Activated naive CD8-positive, alpha-beta T cell treated with anti-CD3 and anti-CD28 coated beads for 36 hours (primary cell): Measurements from ENCODE around the gene GAL3ST2. TPM values are rescaled to one million over a fixed set of nuclear protein-coding genes. Genes with fewer than 3 reads are reported as not detected.
"Not testable (repeated sequence)": the region's sequence is repeated elsewhere in the genome, so short reads cannot be mapped to it uniquely, and the experiment has no call there.

ENCODE experiments used
- DNase-seq: peaks from one replicate; pipeline ENCODE4 v3.0.0; 2021
- H3K27ac Mint-ChIP-seq: one replicate; pipeline ENCODE4 v1.8.0; 2022; ENCODE audit warnings: mild to moderate bottlenecking, moderate library complexity, mixed read lengths
- H3K27me3 Mint-ChIP-seq: one replicate; pipeline ENCODE4 v1.8.0; 2022; ENCODE audit warnings: mild to moderate bottlenecking, mixed read lengths
- H3K36me3 Mint-ChIP-seq: one replicate; pipeline ENCODE4 v1.8.0; 2021; ENCODE audit warnings: mild to moderate bottlenecking, mixed read lengths
- H3K4me1 Mint-ChIP-seq: one replicate; pipeline ENCODE4 v1.8.0; 2021; ENCODE audit warnings: mixed read lengths
- H3K4me3 Mint-ChIP-seq: one replicate; pipeline ENCODE4 v1.8.0; 2022; ENCODE audit warnings: mild to moderate bottlenecking, moderate library complexity, mixed read lengths
- H3K9me3 Mint-ChIP-seq: one replicate; pipeline ENCODE4 v1.8.0; 2022; ENCODE audit warnings: mixed read lengths
- total RNA-seq, 2 experiments: library from RNA; stranded (reverse); gene quantifications; one replicate each; pipeline ENCODE4 v1.2.3, GENCODE V29; 2021

Gene GAL3ST2
- total RNA-seq, 2 experiments from 2014 or later: 0.31 TPM; not detected in 1

DNA sequence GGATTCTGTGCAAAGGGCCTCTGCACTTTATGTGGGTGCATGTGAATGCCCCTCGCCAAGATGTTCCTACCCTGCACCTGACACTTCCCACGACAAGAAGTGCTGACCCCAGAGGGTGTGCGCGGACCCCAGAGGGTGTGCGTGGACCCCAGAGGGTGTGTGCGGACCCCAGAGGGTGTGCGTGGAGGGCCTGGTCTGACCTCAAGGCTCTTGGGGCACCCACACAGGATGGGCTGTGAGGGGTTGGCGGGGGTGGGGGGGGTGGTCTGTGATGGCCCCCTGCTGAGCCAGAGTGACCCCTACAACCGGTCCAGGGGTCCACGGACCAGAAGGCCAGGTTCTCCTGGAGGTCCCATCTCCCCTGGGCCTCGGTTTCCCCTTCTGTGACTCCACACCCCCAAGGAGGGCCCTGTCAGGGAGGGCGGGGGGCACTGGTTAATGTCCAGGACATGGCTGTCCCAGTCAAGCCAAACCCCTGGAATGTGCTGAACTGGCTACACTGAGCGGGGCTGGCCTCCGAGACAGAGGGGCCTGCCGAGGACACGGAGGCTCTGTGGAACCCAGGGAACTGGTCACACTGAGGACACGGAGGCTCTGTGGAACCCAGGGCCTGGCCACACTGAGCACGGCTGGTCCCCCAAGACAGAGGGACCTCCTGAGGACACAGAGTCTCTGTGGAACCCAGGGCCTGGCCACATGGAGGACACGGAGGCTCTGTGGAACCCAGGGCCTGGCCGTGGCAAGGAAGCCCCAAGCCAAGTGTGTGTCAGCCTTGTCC is 35.5 kb downstream of the GAL3ST2 start:
- H3K4me1 Mint-ChIP-seq: peaks cover 3% of the 10 kb centered on the region
- H3K4me3 Mint-ChIP-seq: no peak overlapping the region
- DNase-seq: no peak
- H3K27me3 Mint-ChIP-seq: peaks cover 11% of the 10 kb centered on the region
- no peaks in the 10 kb centered on the region for H3K9me3 Mint-ChIP-seq
- no peaks in the 10 kb centered on the region for H3K36me3 Mint-ChIP-seq
- H3K27ac Mint-ChIP-seq: no peak overlapping the region

DNA sequence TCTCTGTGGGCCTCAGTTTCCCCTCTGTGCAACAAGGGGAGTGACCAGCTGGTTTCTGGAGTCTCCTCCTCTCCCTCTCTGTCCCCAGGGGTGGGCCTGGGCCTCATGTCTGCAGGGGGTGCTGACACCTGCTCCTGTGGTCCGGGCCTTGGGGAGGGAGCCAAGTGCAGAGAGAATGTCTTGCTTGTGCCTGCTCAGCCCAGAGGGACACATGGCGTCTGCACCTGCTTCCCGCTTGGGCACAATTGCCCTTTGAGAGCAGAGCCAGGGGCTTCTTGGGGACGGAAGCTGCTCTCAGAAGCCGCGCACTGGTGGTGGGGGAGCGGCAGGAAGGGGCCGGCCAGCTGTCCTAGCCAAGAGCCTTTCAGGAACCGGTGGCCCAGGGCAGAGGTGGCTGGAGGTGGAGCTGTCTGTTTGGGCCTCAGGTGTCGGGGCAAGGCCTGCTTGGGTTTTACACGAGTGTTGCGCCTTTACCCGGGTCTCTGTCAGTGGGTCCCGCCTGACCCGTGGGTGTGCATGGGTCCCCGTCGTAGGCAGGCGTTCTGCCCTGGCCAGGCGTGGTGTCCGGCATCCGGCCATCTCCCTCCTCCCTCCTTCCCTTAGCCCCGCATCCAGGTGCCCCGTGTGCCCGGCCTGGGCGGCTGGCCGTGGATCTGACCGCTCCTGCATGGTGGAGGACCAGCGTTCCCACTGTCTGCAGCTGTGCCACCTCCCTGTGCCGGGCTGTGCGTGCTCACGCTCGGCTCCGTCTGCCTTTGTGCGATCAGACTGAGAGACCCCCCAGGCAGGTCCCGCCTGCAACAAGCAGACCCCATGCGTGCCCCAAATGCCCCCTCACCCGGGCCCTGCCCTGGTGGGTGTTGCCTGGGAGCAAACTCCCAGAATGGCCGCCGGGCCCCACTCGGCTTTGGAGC is 36.4 kb downstream of the GAL3ST2 start:
- Mint-ChIP-seq H3K9me3 (no peaks in the 10 kb centered on the region), H3K27me3 (peaks cover 15% of the 10 kb centered on the region), H3K36me3 (no peaks in the 10 kb centered on the region), H3K4me1 (peaks cover 8% of the 10 kb centered on the region), H3K4me3 (no peak overlapping the region), H3K27ac (no peak overlapping the region)
- DNase-seq: no peak

GRCh38 chr2:241813644-241814392 is 37.2 kb downstream of the GAL3ST2 start:
- Mint-ChIP-seq H3K9me3 (no peaks in the 10 kb centered on the region), H3K27ac (no peak overlapping the region), H3K36me3 (no peaks in the 10 kb centered on the region), H3K4me3 (no peak overlapping the region), H3K27me3 (peaks cover 10% of the 10 kb centered on the region), H3K4me1 (peaks cover 8% of the 10 kb centered on the region)
- DNase-seq: no peak

- Mint-ChIP-seq H3K4me3 (no peak overlapping the region), H3K27me3 (peaks cover 10% of the 10 kb centered on the region), H3K27ac (no peak overlapping the region), H3K36me3 (no peaks in the 10 kb centered on the region), H3K4me1 (peaks cover 8% of the 10 kb centered on the region), H3K9me3 (no peaks in the 10 kb centered on the region)
- no peak for DNase-seq
Observed at GRCh38 chr2:241814393-241814642, 37.7 kb downstream of the GAL3ST2 start.

DNA sequence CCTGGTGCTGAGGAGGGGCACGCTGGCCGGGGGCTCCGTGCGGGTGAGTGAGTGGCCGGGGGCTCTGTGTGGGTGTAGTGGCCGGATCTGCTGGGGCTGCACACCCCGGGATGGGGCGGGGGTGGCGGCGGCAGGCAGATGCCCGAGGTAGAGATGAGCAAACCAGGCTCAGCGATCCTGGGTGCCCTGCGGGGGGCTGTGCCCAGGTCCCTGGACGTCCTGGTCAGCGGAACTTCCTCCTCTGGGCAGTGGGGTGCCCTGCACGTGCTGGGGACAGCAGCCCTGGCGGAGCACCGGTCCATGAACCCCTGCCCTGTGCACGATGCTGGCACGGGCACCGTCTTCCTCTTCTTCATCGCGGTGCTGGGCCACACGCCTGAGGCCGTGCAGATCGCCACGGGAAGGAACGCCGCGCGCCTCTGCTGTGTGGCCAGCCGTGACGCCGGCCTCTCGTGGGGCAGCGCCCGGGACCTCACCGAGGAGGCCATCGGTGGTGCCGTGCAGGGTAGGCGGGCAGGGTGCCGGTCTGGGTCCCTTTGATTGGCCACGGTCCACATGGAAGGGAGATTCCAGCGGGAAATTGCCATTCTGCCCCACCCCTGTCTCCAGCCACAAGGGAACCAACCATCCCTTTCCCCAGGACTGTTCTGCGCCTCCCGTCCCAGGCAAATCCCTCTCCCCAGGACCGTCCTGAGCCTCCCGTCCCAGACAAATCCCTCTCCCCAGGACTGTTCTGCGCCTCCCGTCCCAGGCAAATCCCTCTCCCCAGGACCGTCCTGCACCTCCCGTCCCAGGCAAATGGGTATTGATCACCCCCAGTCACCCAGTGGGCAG is 38.2 kb downstream of the GAL3ST2 start:
- Mint-ChIP-seq H3K36me3 (no peaks in the 10 kb centered on the region), H3K27ac (no peak overlapping the region), H3K9me3 (no peaks in the 10 kb centered on the region), H3K4me3 (no peak overlapping the region), H3K27me3 (peaks cover 10% of the 10 kb centered on the region), H3K4me1 (peaks cover 8% of the 10 kb centered on the region)
- no peak for DNase-seq

DNA sequence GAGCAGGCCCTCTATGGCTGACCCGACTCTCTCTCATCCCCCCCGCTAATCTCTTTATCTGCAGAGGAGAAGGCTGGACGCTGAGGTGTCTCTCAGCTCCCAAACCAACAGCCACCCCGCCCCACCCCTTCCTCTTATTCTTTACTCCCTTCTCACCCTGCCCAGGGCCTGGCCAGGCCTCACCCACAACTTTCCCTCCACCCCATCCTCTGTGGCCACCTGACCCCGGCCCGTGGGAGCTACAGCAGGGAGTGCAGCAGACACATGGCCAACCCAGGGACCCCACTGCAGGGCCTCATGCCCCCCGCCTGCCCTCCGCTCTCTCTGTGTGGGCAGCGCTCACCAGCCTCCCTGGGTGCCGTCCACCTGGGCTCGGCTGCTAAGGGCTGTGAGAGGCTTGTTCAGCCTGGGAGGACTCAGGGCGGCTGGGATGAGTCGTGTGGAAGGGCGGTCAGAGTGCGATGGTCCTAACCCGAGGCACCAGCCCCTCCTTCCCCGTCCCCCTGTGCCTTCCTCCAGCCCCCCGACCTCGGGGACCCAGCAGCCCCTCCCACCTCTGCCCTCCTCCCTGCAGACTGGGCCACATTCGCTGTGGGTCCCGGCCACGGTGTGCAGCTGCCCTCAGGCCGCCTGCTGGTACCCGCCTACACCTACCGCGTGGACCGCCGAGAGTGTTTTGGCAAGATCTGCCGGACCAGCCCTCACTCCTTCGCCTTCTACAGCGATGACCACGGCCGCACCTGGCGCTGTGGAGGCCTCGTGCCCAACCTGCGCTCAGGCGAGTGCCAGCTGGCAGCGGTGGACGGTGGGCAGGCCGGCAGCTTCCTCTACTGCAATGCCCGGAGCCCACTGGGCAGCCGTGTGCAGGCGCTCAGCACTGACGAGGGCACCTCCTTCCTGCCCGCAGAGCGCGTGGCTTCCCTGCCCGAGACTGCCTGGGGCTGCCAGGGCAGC is 39.1 kb downstream of the GAL3ST2 start:
- Mint-ChIP-seq H3K27me3 (peaks cover 10% of the 10 kb centered on the region), H3K4me1 (peaks cover 8% of the 10 kb centered on the region), H3K36me3 (no peaks in the 10 kb centered on the region), H3K9me3 (no peaks in the 10 kb centered on the region), H3K27ac (no peak overlapping the region), H3K4me3 (no peak overlapping the region)
- no peak for DNase-seq

DNA sequence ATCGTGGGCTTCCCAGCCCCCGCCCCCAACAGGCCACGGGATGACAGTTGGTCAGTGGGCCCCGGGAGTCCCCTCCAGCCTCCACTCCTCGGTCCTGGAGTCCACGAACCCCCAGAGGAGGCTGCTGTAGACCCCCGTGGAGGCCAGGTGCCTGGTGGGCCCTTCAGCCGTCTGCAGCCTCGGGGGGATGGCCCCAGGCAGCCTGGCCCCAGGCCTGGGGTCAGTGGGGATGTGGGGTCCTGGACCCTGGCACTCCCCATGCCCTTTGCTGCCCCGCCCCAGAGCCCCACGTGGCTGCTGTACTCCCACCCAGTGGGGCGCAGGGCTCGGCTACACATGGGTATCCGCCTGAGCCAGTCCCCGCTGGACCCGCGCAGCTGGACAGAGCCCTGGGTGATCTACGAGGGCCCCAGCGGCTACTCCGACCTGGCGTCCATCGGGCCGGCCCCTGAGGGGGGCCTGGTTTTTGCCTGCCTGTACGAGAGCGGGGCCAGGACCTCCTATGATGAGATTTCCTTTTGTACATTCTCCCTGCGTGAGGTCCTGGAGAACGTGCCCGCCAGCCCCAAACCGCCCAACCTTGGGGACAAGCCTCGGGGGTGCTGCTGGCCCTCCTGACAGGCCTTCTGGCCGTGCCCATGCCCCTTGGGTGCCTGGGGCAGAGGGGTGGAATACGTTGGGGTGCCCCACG is 40.0 kb downstream of the GAL3ST2 start:
- H3K27ac Mint-ChIP-seq: no peak overlapping the region
- H3K4me1 Mint-ChIP-seq: peaks cover 12% of the 10 kb centered on the region
- no peaks in the 10 kb centered on the region for H3K9me3 Mint-ChIP-seq
- H3K27me3 Mint-ChIP-seq: peaks cover 10% of the 10 kb centered on the region
- DNase-seq: no peak
- no peak overlapping the region for H3K4me3 Mint-ChIP-seq
- no peaks in the 10 kb centered on the region for H3K36me3 Mint-ChIP-seq

GRCh38 chr2:241817126-241817820 is 40.7 kb downstream of the GAL3ST2 start:
- Mint-ChIP-seq H3K27ac (no peak overlapping the region), H3K36me3 (no peaks in the 10 kb centered on the region), H3K4me1 (peaks cover 14% of the 10 kb centered on the region), H3K9me3 (no peaks in the 10 kb centered on the region), H3K27me3 (peaks cover 11% of the 10 kb centered on the region), H3K4me3 (no peak overlapping the region)
- no peak for DNase-seq

- H3K4me3 Mint-ChIP-seq, H3K9me3 Mint-ChIP-seq, H3K36me3 Mint-ChIP-seq, DNase-seq, H3K27ac Mint-ChIP-seq: not testable (repeated sequence)
- H3K27me3 Mint-ChIP-seq: peaks cover 16% of the 10 kb centered on the region
- peaks cover 19% of the 10 kb centered on the region for H3K4me1 Mint-ChIP-seq
Observed at GRCh38 chr2:241817821-241818215, 41.2 kb downstream of the GAL3ST2 start.

DNA sequence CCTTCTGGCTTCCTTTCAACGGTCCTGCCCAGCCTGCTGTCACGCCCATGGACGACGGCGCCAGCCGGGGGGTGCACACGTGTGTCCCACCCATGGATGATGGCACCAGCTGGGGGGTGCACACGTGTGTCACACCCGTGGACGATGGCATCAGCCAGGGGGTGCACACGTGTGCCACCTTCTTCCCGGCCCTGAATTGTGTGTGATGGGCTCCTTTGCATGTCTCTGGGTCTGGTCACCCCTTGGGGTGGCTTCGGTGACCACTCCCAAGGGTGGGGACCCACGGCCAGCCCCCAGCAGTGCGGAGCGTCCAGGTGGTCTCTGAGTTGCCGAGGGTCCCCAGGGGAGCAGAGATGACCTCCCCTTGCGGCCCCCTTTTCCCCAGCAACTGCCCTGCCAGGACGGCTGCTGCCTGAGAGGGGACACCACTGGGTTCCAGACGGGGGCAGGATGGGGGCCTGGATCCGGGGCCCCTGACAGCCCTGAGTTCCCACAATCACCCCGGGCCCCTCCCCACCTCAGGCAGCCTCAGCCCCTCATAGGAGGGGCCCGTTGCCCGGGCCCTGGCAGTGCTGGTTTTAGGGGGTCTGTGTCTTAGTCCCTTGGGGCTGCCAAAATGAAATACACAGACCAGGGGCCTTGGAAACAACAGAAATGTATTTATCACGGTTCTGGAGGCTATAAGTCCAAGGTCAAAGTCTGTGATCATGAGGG is 41.8 kb downstream of the GAL3ST2 start:
- Mint-ChIP-seq H3K27me3 (peaks cover 20% of the 10 kb centered on the region), H3K9me3 (peaks cover 3% of the 10 kb centered on the region), H3K27ac (no peak overlapping the region), H3K4me3 (no peak overlapping the region), H3K4me1 (peaks cover 21% of the 10 kb centered on the region), H3K36me3 (peaks cover 4% of the 10 kb centered on the region)
- no peak for DNase-seq

DNA sequence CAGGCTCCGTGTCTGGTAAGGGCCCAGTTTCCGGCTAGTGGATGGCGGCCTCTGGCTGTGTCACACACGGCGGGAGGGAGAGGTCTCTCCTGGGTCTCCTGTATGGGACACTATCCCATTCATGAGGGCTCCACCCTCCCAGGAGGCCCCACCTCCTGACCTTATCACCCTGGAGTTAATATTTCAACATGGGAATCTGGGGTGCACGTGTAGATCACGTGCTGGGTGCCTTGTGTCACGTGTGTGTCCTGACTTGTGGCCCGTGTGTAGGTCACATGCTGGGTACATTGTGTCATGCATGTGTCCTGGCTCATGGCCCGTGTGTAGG is 42.3 kb downstream of the GAL3ST2 start:
- Mint-ChIP-seq H3K9me3 (peaks cover 7% of the 10 kb centered on the region), H3K4me1 (peaks cover 19% of the 10 kb centered on the region), H3K4me3 (no peak overlapping the region), H3K27ac (no peak overlapping the region), H3K36me3 (peaks cover 8% of the 10 kb centered on the region), H3K27me3 (peaks cover 20% of the 10 kb centered on the region)
- no peak for DNase-seq

DNA sequence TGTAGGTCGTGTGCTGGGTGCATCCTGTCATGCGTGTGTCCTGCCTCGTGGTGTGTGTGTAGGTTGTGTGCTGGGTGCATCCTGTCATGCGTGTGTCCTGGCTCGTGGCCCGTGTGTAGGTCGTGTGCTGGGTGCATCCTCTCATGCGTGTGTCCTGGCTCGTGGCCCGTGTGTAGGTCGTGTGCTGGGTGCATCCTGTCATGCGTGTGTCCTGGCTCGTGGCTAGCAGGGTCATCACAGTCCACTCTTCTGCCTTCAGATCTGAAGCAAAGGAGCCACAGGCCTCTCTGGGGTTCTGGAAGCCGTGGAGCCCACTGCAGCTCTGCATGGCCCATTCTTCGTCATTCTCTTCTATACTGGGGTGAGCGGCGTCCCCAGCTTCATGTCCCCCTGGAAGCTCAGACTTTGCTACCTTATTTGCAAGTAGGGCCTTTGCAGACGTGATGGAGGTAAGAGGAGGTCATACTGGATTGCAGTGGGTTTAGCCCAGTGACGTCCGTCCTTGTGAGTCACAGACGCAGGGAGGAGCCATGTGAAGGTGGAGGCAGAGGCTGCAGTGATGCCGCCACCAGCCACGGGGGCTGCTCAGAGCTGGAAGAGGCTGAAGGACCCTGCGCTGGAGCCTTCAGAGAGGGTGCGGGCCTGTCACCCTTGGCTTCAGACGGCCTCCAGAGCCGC is 43.5 kb downstream of the GAL3ST2 start:
- DNase-seq, H3K27ac Mint-ChIP-seq: not testable (repeated sequence)

More for the DNA sequence above, 43.5 kb downstream of the GAL3ST2 start:
- H3K27me3 Mint-ChIP-seq: peaks cover 18% of the 10 kb centered on the region
- H3K9me3 Mint-ChIP-seq, H3K4me3 Mint-ChIP-seq: not testable (repeated sequence)
- H3K4me1 Mint-ChIP-seq: peaks cover 18% of the 10 kb centered on the region
- peaks cover 13% of the 10 kb centered on the region for H3K36me3 Mint-ChIP-seq
